GM23338 (cell line): ENCODE results near the gene RNF5.

Source experiments
- CREB1 ChIP-seq: fragments of 250-450 bp; sonication (Bioruptor Pico); IDR thresholded peaks from 2 replicates; pipeline ENCODE4 v1.5.0; 2020; ENCODE audit warnings: low read depth, mild to moderate bottlenecking, moderate library complexity
- ETS1 ChIP-seq: IDR thresholded peaks from 2 replicates; pipeline ENCODE4 v1.6.1; 2016; ENCODE audit warnings: antibody characterized with exemption
- EZH2 ChIP-seq: fragments of 200-600 bp; sonication (generic); IDR thresholded peaks from one replicate; pipeline ENCODE4 v1.8.0; 2017; ENCODE audit warnings: antibody characterized with exemption, mild to moderate bottlenecking, low read depth; ENCODE audit not compliant: unreplicated experiment
- EZH2phosphoT487 ChIP-seq: fragments of 200-600 bp; sonication (generic); IDR thresholded peaks from one replicate; pipeline ENCODE4 v1.8.1; 2018; ENCODE audit warnings: antibody characterized with exemption; ENCODE audit not compliant: unreplicated experiment
- JUNB ChIP-seq: IDR thresholded peaks from one replicate; pipeline ENCODE4 v1.6.1; 2016; ENCODE audit warnings: antibody characterized with exemption; ENCODE audit not compliant: unreplicated experiment
- NANOG ChIP-seq: IDR thresholded peaks from 2 replicates; pipeline ENCODE4 v1.6.1; 2016; ENCODE audit warnings: antibody characterized with exemption, borderline replicate concordance
- POLR2AphosphoS5 ChIP-seq: IDR thresholded peaks from 2 replicates; pipeline ENCODE4 v1.6.1; 2016; ENCODE audit warnings: antibody characterized with exemption, low read depth
- REST ChIP-seq: IDR thresholded peaks from one replicate; pipeline ENCODE4 v1.6.1; 2018; ENCODE audit warnings: antibody characterized with exemption; ENCODE audit not compliant: unreplicated experiment
- ZNF114 ChIP-seq: fragments of 250-450 bp; sonication (Bioruptor Pico); IDR thresholded peaks from 2 replicates; pipeline ENCODE4 v1.5.0; 2020; ENCODE audit warnings: mild to moderate bottlenecking, moderate library complexity
- ZNF331 ChIP-seq: fragments of 250-450 bp; sonication (Bioruptor Pico); IDR thresholded peaks from 2 replicates; pipeline ENCODE4 v1.5.0; 2020; ENCODE audit warnings: low read depth, mild to moderate bottlenecking, moderate library complexity
- ZNF462 ChIP-seq: fragments of 250-450 bp; sonication (Bioruptor Pico); IDR thresholded peaks from 2 replicates; pipeline ENCODE4 v1.5.0; 2020; ENCODE audit warnings: mild to moderate bottlenecking, moderate library complexity
- TF ChIP-seq, protein P1 (sequence below), 2 experiments: fragments of 200-600 bp in 1 of 2; sonication (generic) in 1 of 2; conservative IDR thresholded peaks; 2 replicates each; pipeline versions ENCODE4 v1.5.1 to v1.6.1; 2016 to 2017; ENCODE audit warnings: antibody characterized with exemption in 2 of 2, low read depth in 2 of 2, mild to moderate bottlenecking in 2 of 2, moderate library complexity in 1 of 2

- TF ChIP-seq, protein P1, sequence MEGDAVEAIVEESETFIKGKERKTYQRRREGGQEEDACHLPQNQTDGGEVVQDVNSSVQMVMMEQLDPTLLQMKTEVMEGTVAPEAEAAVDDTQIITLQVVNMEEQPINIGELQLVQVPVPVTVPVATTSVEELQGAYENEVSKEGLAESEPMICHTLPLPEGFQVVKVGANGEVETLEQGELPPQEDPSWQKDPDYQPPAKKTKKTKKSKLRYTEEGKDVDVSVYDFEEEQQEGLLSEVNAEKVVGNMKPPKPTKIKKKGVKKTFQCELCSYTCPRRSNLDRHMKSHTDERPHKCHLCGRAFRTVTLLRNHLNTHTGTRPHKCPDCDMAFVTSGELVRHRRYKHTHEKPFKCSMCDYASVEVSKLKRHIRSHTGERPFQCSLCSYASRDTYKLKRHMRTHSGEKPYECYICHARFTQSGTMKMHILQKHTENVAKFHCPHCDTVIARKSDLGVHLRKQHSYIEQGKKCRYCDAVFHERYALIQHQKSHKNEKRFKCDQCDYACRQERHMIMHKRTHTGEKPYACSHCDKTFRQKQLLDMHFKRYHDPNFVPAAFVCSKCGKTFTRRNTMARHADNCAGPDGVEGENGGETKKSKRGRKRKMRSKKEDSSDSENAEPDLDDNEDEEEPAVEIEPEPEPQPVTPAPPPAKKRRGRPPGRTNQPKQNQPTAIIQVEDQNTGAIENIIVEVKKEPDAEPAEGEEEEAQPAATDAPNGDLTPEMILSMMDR (conservative IDR thresholded peaks at IDR 0.05; ENCODE audit: low read depth in 2 of 2), result no peak
- TF ChIP-seq POLR2AphosphoS5 (no peak), JUNB (no peak), REST (no peak), EZH2phosphoT487 (no peak), EZH2 (no peak), CREB1 (CRISPR knock-in tag) (no peak), ETS1 (no peak), ZNF331 (CRISPR knock-in tag) (no peak), ZNF462 (CRISPR knock-in tag) (no peak), NANOG (no peak), ZNF114 (CRISPR knock-in tag) (no peak)
These were observed 20.7 kb downstream of the RNF5 start for GRCh38 chr6:32198866-32199265.
